Sciatic nerve (tissue), 2 donors: ENCODE results near the gene CCL8. TPM values are rescaled to one million over a fixed set of nuclear protein-coding genes. Genes with fewer than 3 reads are reported as not detected.
"Not testable (repeated sequence)": the region's sequence is repeated elsewhere in the genome, so short reads cannot be mapped to it uniquely, and the experiment has no call there.

Experiments
- ATAC-seq: fragments of 200-7000 bp; cut with Tn5 transposase; one replicate; pipeline ENCODE4 v1.9.1; 2020; ENCODE audit warnings: mild to moderate bottlenecking, moderate library complexity
- DNase-seq: peaks from one replicate; pipeline ENCODE4 v3.0.0-alpha.2; 2020; ENCODE audit warnings: low spot score
- intact Hi-C: fragments of 100-400 bp; cut with DNase I; formaldehyde crosslinking; loops from one replicate; pipeline ENCODE4 v1.14.2; 2022
- total RNA-seq: library from RNA; stranded (reverse); fragmentation: NEBNext Ultra II Directional; extraction: Animal tissue kit (Norgen Biotek cat#: 25700); gene quantifications from one replicate; pipeline ENCODE4 v1.2.1, GENCODE V29; 2021
- donor health status: DM: no; HTN: no; CAD: no.
- donor health status: DM: no; HTN: no; CAD: no.

The CCL8 gene
- total RNA-seq, 1 donor from 2014 or later, result 10.3 TPM

- DNase-seq, result no peak
Measured at GRCh38 chr17:34311291-34311690, 7.9 kb upstream of the CCL8 start.

GRCh38 chr17:34312080-34312479 lies 7.2 kb upstream of the CCL8 start:
- ATAC-seq, result peak; percentile 85

More at GRCh38 chr17:34311291-34311690, 7.9 kb upstream of the CCL8 start:
- no peak for ATAC-seq
- intact Hi-C loops, result no loop called here

GRCh38 chr17:34313164-34313563 lies 6.1 kb upstream of the CCL8 start:
- DNase-seq (no peak), ATAC-seq (peak; percentile 16)
- intact Hi-C loops, result no loop called here

More at GRCh38 chr17:34312080-34312479, 7.2 kb upstream of the CCL8 start:
- no peak for DNase-seq
- intact Hi-C loops, result no loop called here

DNA sequence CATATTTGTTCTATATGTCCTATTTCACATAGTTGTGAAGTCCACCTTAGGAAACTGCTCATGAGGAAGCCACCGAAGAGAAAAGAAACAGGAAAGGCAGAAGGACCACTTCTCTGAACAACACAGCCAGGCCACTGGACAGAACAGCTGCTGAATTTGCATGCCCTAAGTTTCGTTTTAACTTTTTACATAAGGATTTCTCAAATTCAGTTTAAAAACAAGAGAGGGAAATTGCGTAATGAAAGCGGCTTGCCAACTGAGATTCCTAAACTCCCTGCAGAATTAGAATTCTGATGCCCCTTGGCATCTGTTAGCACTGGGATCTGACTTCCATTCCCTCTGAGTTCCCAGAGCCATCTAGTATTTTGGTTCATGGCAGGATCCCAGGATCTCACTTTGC lies 5.0 kb upstream of the CCL8 start:
- intact Hi-C loops, result no loop called here
- DNase-seq (no peak), ATAC-seq (peak; percentile 73)

GRCh38 chr17:34318474-34318873 lies 761 bp upstream of the CCL8 start:
- no peak for ATAC-seq
- intact Hi-C loops, result no loop called here
- no peak for DNase-seq

GRCh38 chr17:34321964-34322363 lies 2.7 kb downstream of the CCL8 start:
- intact Hi-C loops, result no loop called here
- ATAC-seq, result peak; percentile 52
- DNase-seq, result no peak

GRCh38 chr17:34327580-34327979 lies 8.3 kb downstream of the CCL8 start:
- DNase-seq, intact Hi-C loops: not testable (repeated sequence)
- ATAC-seq, result peak; percentile 83

DNA sequence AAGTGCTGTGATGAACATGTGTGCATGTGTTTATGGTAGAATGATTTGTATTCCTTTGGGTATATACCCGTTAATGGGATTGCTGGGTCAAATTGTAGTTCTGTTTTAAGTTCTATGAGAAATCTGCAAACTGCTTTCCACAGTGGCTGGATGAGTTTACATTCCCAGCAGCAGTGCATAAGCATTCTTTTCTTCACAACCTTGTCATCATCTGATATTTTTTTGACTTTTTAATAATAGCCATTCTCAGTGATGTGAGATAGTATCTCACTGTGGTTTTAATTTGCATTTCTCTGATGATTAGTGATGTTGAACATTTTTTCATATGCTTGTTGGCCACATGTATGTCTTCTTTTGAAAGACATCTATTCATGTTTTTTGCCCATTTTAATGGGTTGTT lies 18.5 kb downstream of the CCL8 start:
- no peak for ATAC-seq
- intact Hi-C loops, result no loop called here

GRCh38 chr17:34339138-34339770 lies 20.0 kb downstream of the CCL8 start:
- intact Hi-C loops, result no loop called here
- DNase-seq, result no peak
- ATAC-seq, result no peak

More for the DNA sequence above, 18.5 kb downstream of the CCL8 start:
- DNase-seq, result no peak

- intact Hi-C loops, result no loop called here
- ATAC-seq (no peak), DNase-seq (no peak)
Measured at GRCh38 chr17:34341916-34342315, 22.7 kb downstream of the CCL8 start.

DNA sequence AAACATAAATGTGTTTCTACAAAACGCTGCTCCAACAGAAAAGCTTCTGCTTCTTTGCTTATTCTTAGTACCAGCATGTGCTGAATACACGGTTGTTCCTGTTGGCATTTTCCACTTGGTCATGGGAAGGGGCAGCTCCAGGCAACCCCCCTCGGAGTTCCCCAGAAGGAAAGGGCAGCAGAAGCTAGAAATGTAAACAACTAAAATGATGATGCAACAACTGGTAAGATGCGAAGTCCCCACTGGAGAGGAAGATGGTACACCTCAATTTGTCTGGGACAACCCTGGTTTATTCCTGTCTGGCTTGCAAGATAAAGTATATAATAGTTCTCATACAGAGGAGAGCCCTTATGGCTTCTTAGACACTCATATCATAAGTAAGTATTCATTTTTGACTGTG lies 27.8 kb downstream of the CCL8 start:
- ATAC-seq (no peak), DNase-seq (no peak)
- intact Hi-C loops, result no loop called here

- intact Hi-C loops, result no loop called here
- ATAC-seq (no peak), DNase-seq (no peak)
Measured at GRCh38 chr17:34349751-34350150, 30.5 kb downstream of the CCL8 start.

- ATAC-seq, result peak; percentile 89
- intact Hi-C loops, result no loop called here
- DNase-seq, result no peak
Measured at GRCh38 chr17:34351096-34351495, 31.9 kb downstream of the CCL8 start.

- DNase-seq (no peak), ATAC-seq (no peak)
- intact Hi-C loops, result no loop called here
Measured at GRCh38 chr17:34352191-34352590, 33.0 kb downstream of the CCL8 start.

DNA sequence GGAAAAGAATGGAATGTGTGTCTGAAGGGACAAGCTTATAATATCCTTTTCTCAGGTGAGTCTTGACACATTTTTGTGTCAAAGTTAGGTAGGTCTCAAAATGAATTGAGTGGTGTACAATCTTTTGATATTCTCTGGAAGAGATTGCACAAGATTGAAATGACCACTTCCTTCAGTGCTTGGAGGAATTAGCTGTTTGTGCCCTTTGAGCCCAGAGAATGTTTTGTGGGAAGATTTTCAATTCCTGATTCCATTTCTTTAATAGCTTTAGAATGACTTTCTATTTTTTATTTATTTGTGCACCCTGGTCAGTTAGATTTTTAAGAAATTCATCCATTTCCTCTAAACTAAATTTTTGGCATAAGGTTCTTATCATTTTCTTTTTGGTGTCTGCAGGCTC lies 35.4 kb downstream of the CCL8 start:
- intact Hi-C loops, result no loop called here
- ATAC-seq, result peak; percentile 77
- no peak for DNase-seq

DNA sequence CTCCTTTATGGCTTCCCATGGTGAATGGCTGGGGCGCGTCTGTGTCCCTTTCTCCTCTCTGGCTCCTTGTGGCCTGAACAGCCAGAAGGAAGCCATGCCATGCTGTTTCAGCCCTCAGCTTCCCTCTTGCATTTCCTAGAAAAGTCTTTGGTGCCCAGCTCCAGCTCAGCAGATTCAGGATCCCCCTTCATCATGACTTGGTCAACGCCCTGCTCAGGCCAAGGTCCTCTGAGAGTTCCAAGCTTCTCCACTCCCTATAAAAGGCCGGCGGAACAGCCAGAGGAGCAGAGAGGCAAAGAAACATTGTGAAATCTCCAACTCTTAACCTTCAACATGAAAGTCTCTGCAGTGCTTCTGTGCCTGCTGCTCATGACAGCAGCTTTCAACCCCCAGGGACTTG lies 37.0 kb downstream of the CCL8 start, which contains the start of gene CCL13:
Gene CCL13 (plus strand): TSS at position 287 of the 400 bp plus-strand sequence. CDS start 47 bp downstream, at position 334.
- intact Hi-C loops, result no loop called here
- peak; percentile 74 for ATAC-seq
- DNase-seq, result no peak

DNA sequence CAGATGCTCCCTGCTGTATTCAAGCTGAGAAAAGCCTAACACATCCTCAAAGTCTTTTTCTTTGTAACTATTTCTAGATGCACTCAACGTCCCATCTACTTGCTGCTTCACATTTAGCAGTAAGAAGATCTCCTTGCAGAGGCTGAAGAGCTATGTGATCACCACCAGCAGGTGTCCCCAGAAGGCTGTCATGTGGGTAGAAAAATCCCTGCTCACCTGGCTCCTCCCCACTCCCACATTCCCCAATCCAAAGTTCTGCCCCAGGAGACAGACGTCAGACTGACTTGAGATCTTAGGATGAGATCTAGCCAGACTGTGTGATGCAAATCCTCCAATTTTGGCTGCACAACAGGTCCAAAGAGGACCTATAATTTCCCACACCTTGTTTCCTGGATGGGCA lies 38.2 kb downstream of the CCL8 start:
- no peak for DNase-seq
- no peak for ATAC-seq
- intact Hi-C loops, result no loop called here

- intact Hi-C loops, result no loop called here
- ATAC-seq, result no peak
Measured at GRCh38 chr17:34358631-34359030, 39.4 kb downstream of the CCL8 start.

GRCh38 chr17:34360601-34361270 lies 41.5 kb downstream of the CCL8 start:
- no peak for DNase-seq
- intact Hi-C loops, result loop anchor here (1.0 kb wide), 1 partner anchor 161 kb away; no protein-coding TSS in a partner anchor
- ATAC-seq, result no peak

More at GRCh38 chr17:34358631-34359030, 39.4 kb downstream of the CCL8 start:
- no peak for DNase-seq

- peak; percentile 95 for DNase-seq
- peak; percentile 96 for ATAC-seq
- intact Hi-C loops, result loop anchor here (1.0 kb wide), 1 partner anchor 162 kb away; no protein-coding TSS in a partner anchor
Measured at GRCh38 chr17:34361478-34362061, 42.3 kb downstream of the CCL8 start.
